RWPE2 (cell line): ENCODE data around the gene PAEP.

Experiments used
- ATAC-seq: fragments of 200-7000 bp; cut with Tn5 transposase; 3 replicates; pipeline ENCODE4 v1.9.1; 2021; ENCODE audit warnings: low read depth
- DNase-seq: peaks from one replicate; pipeline ENCODE4 v3.0.0-alpha.2; 2020; ENCODE audit warnings: low spot score
- H3K27ac ChIP-seq: fragments of 450-650 bp; 2 replicates; pipeline ENCODE4 v1.5.1; 2017; ENCODE audit warnings: mild to moderate bottlenecking; ENCODE audit not compliant: poor library complexity, severe bottlenecking
- H3K27me3 ChIP-seq: fragments of 250-450 bp; sonication (Bioruptor Pico); 2 replicates; pipeline ENCODE4 v1.5.1; 2021; ENCODE audit warnings: mild to moderate bottlenecking, moderate library complexity; ENCODE audit not compliant: insufficient read depth, poor library complexity, severe bottlenecking
- H3K36me3 ChIP-seq: fragments of 250-450 bp; sonication (Bioruptor Pico); 2 replicates; pipeline ENCODE4 v1.5.1; 2020; ENCODE audit warnings: low read depth, mild to moderate bottlenecking, moderate library complexity
- H3K4me1 ChIP-seq: fragments of 250-450 bp; sonication (Bioruptor Pico); 2 replicates; pipeline ENCODE4 v1.5.1; 2021; ENCODE audit warnings: mild to moderate bottlenecking, moderate library complexity; ENCODE audit not compliant: insufficient read depth, poor library complexity, severe bottlenecking
- H3K4me3 ChIP-seq: fragments of 250-450 bp; sonication (Bioruptor Pico); 2 replicates; pipeline ENCODE4 v1.5.1; 2021; ENCODE audit warnings: mild to moderate bottlenecking, moderate library complexity; ENCODE audit not compliant: severe bottlenecking
- H3K9me3 ChIP-seq: fragments of 250-450 bp; sonication (Bioruptor Pico); 2 replicates; pipeline ENCODE4 v1.5.1; 2021; ENCODE audit warnings: mild to moderate bottlenecking, moderate library complexity; ENCODE audit not compliant: severe bottlenecking
- TF ChIP-seq, protein P1 (sequence below): fragments of 450-650 bp; IDR thresholded peaks from one replicate; pipeline ENCODE4 v1.5.1; 2017; ENCODE audit warnings: mild to moderate bottlenecking, moderate library complexity; ENCODE audit not compliant: poor library complexity, severe bottlenecking

PAEP gene

DNA sequence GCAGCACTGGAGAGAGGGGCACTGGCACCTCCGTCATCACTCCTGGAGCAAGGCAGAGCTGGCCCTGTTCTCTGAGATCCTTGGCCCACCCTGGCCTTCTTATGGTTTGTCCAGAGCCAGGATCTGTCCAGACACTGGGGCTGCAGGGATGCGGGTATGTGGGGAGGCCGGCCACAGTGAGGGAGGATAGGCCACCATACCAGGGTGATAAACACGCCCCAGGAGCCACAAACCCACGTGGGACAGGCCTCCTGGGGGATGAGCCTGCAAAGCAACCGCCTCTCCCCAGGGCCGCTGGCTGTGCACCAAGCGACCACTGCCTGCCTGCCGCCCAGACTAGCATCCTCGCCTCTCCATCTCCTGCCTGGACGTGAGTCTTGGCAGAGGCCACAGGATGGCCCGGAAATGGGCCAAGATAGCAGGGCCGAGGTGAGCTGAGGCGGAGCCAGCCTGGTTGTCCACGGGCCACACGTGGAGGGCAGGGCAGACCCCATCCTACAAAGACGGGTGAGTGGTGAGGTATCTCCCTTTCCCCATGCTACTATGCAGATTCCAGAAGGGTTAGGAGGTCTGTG is 11.1 kb upstream of the PAEP start:
- DNase-seq (no peak), ATAC-seq (no peak)
- H3K36me3 ChIP-seq = no peaks in the 10 kb centered on the region
- H3K4me1 ChIP-seq = no peaks in the 10 kb centered on the region
- no peak overlapping the region for H3K27ac ChIP-seq
- no peaks in the 10 kb centered on the region for H3K9me3 ChIP-seq
- TF ChIP-seq, protein P1, sequence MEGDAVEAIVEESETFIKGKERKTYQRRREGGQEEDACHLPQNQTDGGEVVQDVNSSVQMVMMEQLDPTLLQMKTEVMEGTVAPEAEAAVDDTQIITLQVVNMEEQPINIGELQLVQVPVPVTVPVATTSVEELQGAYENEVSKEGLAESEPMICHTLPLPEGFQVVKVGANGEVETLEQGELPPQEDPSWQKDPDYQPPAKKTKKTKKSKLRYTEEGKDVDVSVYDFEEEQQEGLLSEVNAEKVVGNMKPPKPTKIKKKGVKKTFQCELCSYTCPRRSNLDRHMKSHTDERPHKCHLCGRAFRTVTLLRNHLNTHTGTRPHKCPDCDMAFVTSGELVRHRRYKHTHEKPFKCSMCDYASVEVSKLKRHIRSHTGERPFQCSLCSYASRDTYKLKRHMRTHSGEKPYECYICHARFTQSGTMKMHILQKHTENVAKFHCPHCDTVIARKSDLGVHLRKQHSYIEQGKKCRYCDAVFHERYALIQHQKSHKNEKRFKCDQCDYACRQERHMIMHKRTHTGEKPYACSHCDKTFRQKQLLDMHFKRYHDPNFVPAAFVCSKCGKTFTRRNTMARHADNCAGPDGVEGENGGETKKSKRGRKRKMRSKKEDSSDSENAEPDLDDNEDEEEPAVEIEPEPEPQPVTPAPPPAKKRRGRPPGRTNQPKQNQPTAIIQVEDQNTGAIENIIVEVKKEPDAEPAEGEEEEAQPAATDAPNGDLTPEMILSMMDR = no peak
- H3K4me3 ChIP-seq = no peak overlapping the region
- no peaks in the 10 kb centered on the region for H3K27me3 ChIP-seq

DNA sequence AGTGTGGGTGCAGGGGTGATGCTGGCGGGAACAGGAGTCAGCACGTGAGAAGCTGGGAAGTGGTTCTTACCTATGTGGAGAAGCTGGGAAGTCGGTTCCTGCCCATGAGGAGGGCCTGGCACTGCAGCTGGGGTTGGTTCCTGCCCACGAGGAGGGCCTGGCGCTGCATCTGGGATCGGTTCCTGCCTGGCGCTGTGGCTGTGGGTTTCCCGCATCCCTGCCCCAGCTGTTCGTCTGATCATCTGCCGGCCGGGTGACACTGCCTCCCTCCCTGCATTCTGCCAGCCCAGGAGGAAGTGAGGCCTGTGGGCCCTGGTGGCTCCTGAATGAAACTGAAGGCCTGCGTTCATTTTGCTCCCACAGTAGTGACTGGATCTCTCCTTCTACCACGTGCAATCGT is 10.5 kb upstream of the PAEP start:
- no peak overlapping the region for H3K27ac ChIP-seq
- no peaks in the 10 kb centered on the region for H3K27me3 ChIP-seq
- no peaks in the 10 kb centered on the region for H3K9me3 ChIP-seq

DNA sequence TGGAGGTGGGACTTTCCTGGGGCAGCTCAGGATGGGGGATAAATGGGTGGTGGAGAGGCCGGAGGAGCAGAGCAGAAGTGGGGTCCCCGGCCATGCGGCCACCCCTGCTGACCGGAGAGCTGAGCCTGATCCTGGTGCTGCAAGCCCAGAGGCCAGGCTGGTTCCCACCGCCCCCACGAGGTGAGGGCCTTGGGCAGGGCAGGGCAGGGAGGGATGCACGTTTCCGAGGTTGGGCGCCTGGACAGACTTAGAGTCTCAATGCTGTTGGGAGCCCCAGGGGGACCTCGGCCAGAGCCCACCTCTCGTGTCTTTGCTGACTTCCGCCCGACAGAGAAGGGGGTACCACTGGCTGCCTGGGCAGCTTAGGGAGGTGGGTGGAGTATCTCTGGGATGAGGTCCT is 10.1 kb upstream of the PAEP start:
- ATAC-seq = no peak
- no peak overlapping the region for H3K27ac ChIP-seq
- H3K27me3 ChIP-seq = no peaks in the 10 kb centered on the region
- no peaks in the 10 kb centered on the region for H3K4me1 ChIP-seq
- no peak overlapping the region for H3K4me3 ChIP-seq
- TF ChIP-seq, protein P1 = no peak
- H3K36me3 ChIP-seq = no peaks in the 10 kb centered on the region
- no peak for DNase-seq
- H3K9me3 ChIP-seq = no peaks in the 10 kb centered on the region

More for the DNA sequence above, 10.5 kb upstream of the PAEP start:
- ATAC-seq (no peak), DNase-seq (no peak)
- TF ChIP-seq, protein P1 = no peak
- Histone ChIP-seq H3K36me3 (no peaks in the 10 kb centered on the region), H3K4me3 (no peak overlapping the region), H3K4me1 (no peaks in the 10 kb centered on the region)

DNA sequence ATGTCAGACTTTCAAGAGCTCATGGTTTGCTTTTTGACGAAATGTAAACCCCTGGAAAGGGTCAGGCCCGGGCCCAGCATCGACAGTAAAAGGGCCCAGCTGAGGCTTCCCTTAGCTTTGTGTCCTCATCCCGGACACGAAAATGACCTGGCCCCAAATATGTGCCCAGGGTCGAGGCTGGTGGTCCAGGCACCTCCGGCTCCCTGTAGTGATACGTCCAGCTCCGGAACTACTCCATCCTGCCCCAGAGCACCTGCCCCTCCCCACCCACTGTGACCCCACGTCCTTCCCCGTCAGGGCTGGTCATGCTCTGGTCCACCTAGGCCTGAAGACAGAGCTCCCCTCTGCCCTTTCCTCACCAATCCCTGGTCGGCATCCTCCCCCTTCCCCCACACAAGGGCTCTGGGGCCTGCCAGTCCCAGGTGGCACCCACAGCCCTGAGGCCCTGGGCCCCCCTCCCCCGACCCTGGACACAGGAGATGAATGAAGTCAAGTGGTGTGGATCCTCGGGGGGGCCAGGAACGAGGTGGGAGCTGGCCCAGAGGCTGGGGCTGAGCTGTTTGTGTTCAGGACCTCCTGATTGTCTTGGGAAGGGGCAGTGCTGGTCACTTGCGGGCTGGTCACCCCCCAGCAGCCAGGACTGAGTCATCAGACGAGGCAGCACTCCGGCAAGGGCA is 9.4 kb upstream of the PAEP start:
- H3K27ac ChIP-seq = no peak overlapping the region
- H3K27me3 ChIP-seq = no peaks in the 10 kb centered on the region
- H3K36me3 ChIP-seq = no peaks in the 10 kb centered on the region
- ATAC-seq (no peak), DNase-seq (no peak)
- no peak overlapping the region for H3K4me3 ChIP-seq
- TF ChIP-seq, protein P1 = no peak
- H3K9me3 ChIP-seq = no peaks in the 10 kb centered on the region
- no peaks in the 10 kb centered on the region for H3K4me1 ChIP-seq

DNA sequence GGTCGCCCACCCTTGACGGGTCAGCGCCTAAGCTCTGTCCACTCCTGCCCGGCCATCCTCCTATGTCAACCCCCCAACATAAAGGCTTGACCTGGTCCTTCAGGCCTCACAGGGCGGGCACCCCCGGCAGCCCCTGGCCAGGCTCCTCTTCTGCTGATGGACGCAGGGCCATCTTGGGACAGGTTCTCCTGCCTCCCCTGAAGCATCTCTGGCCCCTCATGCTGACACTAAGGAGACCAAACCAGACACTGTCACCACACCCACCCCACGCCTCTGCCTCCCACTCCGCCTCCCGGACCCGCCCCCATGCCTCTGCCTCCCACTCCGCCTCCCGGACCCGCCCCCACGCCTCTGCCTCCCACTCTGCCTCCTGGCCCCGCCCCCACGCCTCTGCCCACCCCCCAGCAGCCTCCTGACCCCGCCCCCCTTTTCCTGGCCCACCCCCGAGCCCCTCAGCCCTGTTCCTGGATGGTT is 8.8 kb upstream of the PAEP start:
- no peaks in the 10 kb centered on the region for H3K27me3 ChIP-seq
- no peak overlapping the region for H3K4me3 ChIP-seq
- no peaks in the 10 kb centered on the region for H3K9me3 ChIP-seq
- TF ChIP-seq, protein P1 = no peak
- no peak for ATAC-seq
- no peaks in the 10 kb centered on the region for H3K4me1 ChIP-seq
- H3K27ac ChIP-seq = no peak overlapping the region
- no peak for DNase-seq
- H3K36me3 ChIP-seq = no peaks in the 10 kb centered on the region
